GM18868 (cell line): ENCODE data around the gene LASP1NB.
"Not testable (repeated sequence)": the region's sequence is repeated elsewhere in the genome, so short reads cannot be mapped to it uniquely, and the experiment has no call there.

Source experiments
- ATAC-seq: cut with Tn5 transposase; IDR thresholded peaks from one replicate; pipeline ENCODE4 v1.9.1; 2021; ENCODE audit warnings: mild to moderate bottlenecking, moderate library complexity; ENCODE audit not compliant: unreplicated experiment

LASP1NB gene

DNA sequence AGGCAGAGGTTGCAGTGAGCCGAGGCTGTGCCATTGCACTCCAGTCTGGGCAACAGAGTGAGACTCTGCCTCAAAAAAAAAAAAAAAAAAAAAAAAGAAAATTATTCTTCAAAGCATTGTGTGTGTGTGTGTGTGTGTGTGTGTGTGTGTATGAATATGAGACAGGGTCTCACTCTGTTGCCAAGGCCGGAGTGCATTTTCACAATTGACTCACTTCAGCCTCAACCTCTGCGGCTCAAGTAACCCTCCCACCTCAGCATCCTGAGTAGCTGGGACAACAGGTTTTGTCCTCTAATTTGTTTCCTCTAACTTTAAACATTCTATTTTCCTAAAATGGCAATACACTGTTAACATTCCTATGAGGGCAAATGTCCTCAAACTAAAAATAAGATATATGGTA lies 34.1 kb downstream of the LASP1NB start:
- ATAC-seq, result no peak

DNA sequence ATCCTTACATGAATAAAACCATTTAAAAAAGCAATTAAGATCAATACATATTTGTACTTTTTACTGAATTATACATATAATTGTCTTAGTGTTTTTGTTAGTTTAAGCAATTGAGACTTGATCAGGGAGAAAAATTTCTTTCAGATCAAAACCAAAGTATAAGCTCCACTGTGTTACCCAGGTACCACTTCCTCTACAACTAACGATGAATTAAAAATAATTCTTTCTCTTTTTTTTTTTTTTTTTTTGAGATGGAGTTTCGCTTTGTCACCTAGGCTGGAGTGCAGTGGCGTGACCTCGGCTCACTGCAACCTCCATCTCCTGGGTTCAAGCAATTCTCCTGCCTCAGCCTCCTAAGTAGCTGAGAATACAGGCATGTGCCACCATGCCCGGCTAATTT lies 35.0 kb downstream of the LASP1NB start:
- ATAC-seq, result no peak

DNA sequence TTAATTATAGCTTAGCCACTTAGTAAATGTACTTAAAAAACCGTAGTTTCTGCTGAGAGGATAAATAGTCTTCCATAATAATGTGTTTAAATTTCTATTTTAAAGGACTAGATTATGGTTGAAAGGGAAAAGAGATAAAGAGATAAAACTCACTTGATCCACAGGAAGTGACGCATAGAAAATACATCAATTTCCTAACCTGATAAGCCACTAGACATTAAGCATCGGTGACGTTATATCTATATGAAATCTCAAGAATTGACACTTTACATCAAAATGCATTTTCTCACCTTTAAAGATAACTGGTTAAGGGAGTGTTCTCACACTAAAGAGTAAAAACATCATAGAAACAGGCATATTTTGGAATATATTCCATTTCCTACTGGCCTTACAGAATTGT lies 36.0 kb downstream of the LASP1NB start:
- ATAC-seq, result no peak

DNA sequence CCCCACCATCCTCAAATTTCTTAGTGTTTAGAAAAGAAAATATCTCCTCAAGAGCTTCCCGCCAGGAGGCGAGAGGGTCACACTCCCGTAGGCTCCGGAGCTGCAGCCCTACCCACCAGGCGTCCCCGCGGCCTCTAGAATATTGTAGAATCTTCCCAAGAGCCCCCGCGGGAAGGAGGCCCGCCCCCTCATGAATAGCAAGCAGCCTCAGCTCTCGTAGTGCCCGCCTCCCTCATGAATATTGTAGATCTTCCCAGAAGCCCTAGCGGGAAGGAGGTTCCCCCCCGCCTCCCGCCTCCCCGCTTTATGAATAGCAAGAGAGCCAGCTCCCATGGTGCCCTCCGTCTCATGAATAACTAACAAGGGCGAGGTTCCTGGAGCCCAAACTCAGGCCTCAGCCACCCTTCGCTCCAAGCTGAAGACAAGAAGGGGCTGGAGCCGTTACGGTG lies 41.9 kb downstream of the LASP1NB start, which contains the start of gene FBXO47:
FBXO47 (minus strand) TSS at position 114 of the 449 bp plus-strand sequence. CDS start 4,378 bp downstream, outside the sequence.
- ATAC-seq, result no peak

GRCh38 chr17:38969281-38969680 lies 43.9 kb downstream of the LASP1NB start:
- ATAC-seq, result no peak

GRCh38 chr17:38970128-38970527 lies 44.7 kb downstream of the LASP1NB start:
- ATAC-seq, result no peak

- ATAC-seq, result no peak
Measured at GRCh38 chr17:38970804-38971203, 45.4 kb downstream of the LASP1NB start.

- ATAC-seq, result not testable (repeated sequence)
Measured at GRCh38 chr17:38976187-38976551, 50.8 kb downstream of the LASP1NB start.

DNA sequence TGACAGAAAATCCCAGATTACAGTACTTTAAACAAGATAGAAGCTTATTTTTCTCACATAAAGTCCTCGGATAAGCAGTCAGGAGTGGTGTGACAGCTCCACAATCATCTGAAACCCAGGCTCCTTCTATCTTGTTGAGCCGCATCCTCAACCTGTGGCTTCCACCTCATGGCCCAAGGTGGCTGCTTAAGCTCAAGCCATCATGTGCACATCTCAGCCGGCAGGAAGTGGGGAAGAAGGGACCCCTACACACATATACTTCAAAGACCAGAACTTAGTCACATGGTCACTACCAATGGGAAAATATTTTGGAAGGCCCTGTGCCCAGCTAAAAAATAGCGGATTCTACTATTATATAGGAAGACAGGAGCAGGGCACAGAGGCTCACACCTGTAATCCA lies 52.8 kb downstream of the LASP1NB start:
- ATAC-seq, result no peak
